ENCODE measurements around the gene IMMP2L.

IMMP2L gene

DNA sequence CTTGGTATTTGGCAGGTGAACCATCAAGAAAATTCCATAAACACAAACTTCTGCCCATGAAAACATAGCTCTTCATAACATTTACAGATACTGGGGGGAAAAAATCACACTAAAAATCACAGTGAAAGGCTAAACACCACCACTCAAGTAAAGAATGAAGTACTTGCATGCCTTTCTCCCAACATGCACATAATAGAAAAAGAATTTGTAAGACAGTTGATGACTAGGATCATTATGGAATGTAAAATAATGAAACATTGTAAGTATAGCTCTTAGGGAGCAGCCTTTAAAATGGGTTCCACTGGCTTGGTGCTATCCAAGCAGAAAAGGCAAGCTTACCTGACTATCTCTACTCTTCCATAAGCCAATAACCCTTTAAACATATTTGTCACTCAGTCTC is 771.3 kb downstream of the IMMP2L start:
- DNase-seq (ENCODE audit: low read depth), result no peak
- H3K4me3 ChIP-seq (ENCODE audit: control insufficient read depth, low read depth, low read length), result no peak overlapping the region
- TF ChIP-seq, protein P1, sequence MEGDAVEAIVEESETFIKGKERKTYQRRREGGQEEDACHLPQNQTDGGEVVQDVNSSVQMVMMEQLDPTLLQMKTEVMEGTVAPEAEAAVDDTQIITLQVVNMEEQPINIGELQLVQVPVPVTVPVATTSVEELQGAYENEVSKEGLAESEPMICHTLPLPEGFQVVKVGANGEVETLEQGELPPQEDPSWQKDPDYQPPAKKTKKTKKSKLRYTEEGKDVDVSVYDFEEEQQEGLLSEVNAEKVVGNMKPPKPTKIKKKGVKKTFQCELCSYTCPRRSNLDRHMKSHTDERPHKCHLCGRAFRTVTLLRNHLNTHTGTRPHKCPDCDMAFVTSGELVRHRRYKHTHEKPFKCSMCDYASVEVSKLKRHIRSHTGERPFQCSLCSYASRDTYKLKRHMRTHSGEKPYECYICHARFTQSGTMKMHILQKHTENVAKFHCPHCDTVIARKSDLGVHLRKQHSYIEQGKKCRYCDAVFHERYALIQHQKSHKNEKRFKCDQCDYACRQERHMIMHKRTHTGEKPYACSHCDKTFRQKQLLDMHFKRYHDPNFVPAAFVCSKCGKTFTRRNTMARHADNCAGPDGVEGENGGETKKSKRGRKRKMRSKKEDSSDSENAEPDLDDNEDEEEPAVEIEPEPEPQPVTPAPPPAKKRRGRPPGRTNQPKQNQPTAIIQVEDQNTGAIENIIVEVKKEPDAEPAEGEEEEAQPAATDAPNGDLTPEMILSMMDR (conservative IDR thresholded peaks at IDR 0.05; ENCODE audit: control insufficient read depth, insufficient read depth, low read depth, low read length), result no peak

- TF ChIP-seq, protein P1 (conservative IDR thresholded peaks at IDR 0.05; ENCODE audit: control insufficient read depth, insufficient read depth, low read depth, low read length), result no peak
- H3K4me3 ChIP-seq (ENCODE audit: control insufficient read depth, low read depth, low read length), result no peak overlapping the region
- DNase-seq (ENCODE audit: low read depth), result no peak
Measured at GRCh38 chr7:110786328-110786965, 775.8 kb downstream of the IMMP2L start.

- H3K4me3 ChIP-seq (ENCODE audit: control insufficient read depth, low read depth, low read length), result no peak overlapping the region
- no peak for DNase-seq (ENCODE audit: low read depth)
- TF ChIP-seq, protein P1 (conservative IDR thresholded peaks at IDR 0.05; ENCODE audit: control insufficient read depth, insufficient read depth, low read depth, low read length), result no peak
Measured at GRCh38 chr7:110784749-110785148, 777.5 kb downstream of the IMMP2L start.

DNA sequence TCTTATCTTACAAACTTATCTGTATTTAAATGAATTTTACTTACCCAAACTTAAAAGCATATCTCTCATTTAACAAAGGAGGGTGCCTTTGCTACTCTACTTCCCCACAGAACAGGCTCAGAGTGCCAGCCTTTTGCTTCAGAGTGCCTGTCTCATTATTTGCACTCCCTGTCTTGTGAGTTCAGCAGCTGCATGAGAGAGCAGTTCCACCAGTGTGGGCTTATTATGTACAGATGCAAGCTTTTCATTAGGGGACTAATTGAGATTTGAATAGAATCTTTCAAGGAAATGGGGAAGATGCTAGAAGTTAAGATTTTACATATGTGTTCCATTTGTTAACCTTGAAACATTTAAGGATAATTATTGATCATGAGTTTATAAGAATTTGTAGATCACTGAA is 781.6 kb downstream of the IMMP2L start:
- no peak overlapping the region for H3K4me3 ChIP-seq (ENCODE audit: control insufficient read depth, low read depth, low read length)
- no peak for DNase-seq (ENCODE audit: low read depth)
- TF ChIP-seq, protein P1 (conservative IDR thresholded peaks at IDR 0.05; ENCODE audit: control insufficient read depth, insufficient read depth, low read depth, low read length), result no peak

- no peak for DNase-seq (ENCODE audit: low read depth)
- no peak overlapping the region for H3K4me3 ChIP-seq (ENCODE audit: control insufficient read depth, low read depth, low read length)
- TF ChIP-seq, protein P1 (conservative IDR thresholded peaks at IDR 0.05; ENCODE audit: control insufficient read depth, insufficient read depth, low read depth, low read length), result no peak
Measured at GRCh38 chr7:110779339-110779738, 783.0 kb downstream of the IMMP2L start.

DNA sequence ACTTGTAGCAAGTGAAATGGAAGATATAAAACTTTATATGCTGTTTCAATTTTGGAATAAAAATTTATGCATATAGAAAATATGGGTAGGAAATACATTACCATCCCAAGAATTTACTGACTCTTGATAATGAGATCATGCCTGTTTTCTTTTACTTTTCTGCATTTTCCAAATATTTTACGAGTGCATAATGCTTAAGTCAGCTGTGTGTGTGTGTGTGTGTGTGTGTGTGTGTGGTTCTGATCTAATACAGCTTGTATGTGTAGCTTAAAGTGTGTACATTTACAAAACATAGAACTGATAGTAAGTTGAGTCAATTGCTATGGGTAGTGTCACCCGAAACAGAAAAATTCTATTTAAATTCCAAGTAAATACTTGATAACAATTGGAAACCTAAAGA is 787.2 kb downstream of the IMMP2L start:
- H3K4me3 ChIP-seq (ENCODE audit: control insufficient read depth, low read depth, low read length), result no peak overlapping the region
- DNase-seq (ENCODE audit: low read depth), result peak; percentile 4
- TF ChIP-seq, protein P1 (conservative IDR thresholded peaks at IDR 0.05; ENCODE audit: control insufficient read depth, insufficient read depth, low read depth, low read length), result no peak

GRCh38 chr7:110774071-110774470 is 788.2 kb downstream of the IMMP2L start:
- no peak overlapping the region for H3K4me3 ChIP-seq (ENCODE audit: control insufficient read depth, low read depth, low read length)
- no peak for DNase-seq (ENCODE audit: low read depth)
- TF ChIP-seq, protein P1 (conservative IDR thresholded peaks at IDR 0.05; ENCODE audit: control insufficient read depth, insufficient read depth, low read depth, low read length), result no peak
